GM21786 (cell line): ENCODE data around the gene SDF2.
"Not testable (repeated sequence)": the region's sequence is repeated elsewhere in the genome, so short reads cannot be mapped to it uniquely, and the experiment has no call there.

Source experiments
- ATAC-seq: cut with Tn5 transposase; IDR thresholded peaks from one replicate; pipeline ENCODE4 v1.9.1; 2021; ENCODE audit not compliant: unreplicated experiment

The SDF2 gene

GRCh38 chr17:28635506-28635905, 26.2 kb downstream of the SDF2 start:
- no peak for ATAC-seq

GRCh38 chr17:28634206-28634865, 27.4 kb downstream of the SDF2 start:
- no peak for ATAC-seq

- ATAC-seq, result no peak
These were observed 34.9 kb downstream of the SDF2 start for GRCh38 chr17:28626818-28627217.

- ATAC-seq, result no peak
These were observed 37.6 kb downstream of the SDF2 start for GRCh38 chr17:28624148-28624547.

- no peak for ATAC-seq
These were observed 38.0 kb downstream of the SDF2 start for GRCh38 chr17:28623696-28624095.

- ATAC-seq, result no peak
These were observed 39.5 kb downstream of the SDF2 start for GRCh38 chr17:28622186-28622585.

- no peak for ATAC-seq
These were observed 41.7 kb downstream of the SDF2 start for GRCh38 chr17:28620010-28620409.

GRCh38 chr17:28618464-28618863, 43.2 kb downstream of the SDF2 start:
- ATAC-seq, result no peak

GRCh38 chr17:28616281-28616680, 45.4 kb downstream of the SDF2 start:
- ATAC-seq, result no peak

- no peak for ATAC-seq
These were observed 46.3 kb downstream of the SDF2 start for GRCh38 chr17:28615260-28615940.

GRCh38 chr17:28613931-28614381, 47.8 kb downstream of the SDF2 start, which contains the start of gene RSKR:
RSKR (minus strand) TSS chr17:28614185; CDS start chr17:28614161, 24 bp downstream.
- no peak for ATAC-seq

- no peak for ATAC-seq
These were observed 48.5 kb downstream of the SDF2 start for GRCh38 chr17:28612936-28613872.

- ATAC-seq, result no peak
These were observed 49.2 kb downstream of the SDF2 start for GRCh38 chr17:28612531-28612930.

- ATAC-seq, result no peak
These were observed 51.3 kb downstream of the SDF2 start for GRCh38 chr17:28610376-28610775.

- ATAC-seq, result not testable (repeated sequence)
These were observed 57.7 kb downstream of the SDF2 start for GRCh38 chr17:28604031-28604430.

- peak; percentile 40 for ATAC-seq
These were observed 62.2 kb downstream of the SDF2 start for GRCh38 chr17:28599311-28600184.

GRCh38 chr17:28598799-28599310, 62.9 kb downstream of the SDF2 start, which contains the start of gene SPAG5:
SPAG5 (minus strand) TSS chr17:28599025; CDS start chr17:28598946, 79 bp downstream.
- peak; percentile 81 for ATAC-seq

GRCh38 chr17:28598389-28598788, 63.3 kb downstream of the SDF2 start:
- ATAC-seq, result no peak
